Colon (tissue), 2 donors: Measurements from ENCODE around the gene KLF9.

Experiments
- FAIRE-seq: peaks from 2 replicates; lab custom pipeline; 2012; peaks lifted over from hg19 to GRCh38; lab: Jason Lieb, UNC
- donor health status: control.
- donor health status: control.

KLF9 gene

GRCh38 chr9:70421272-70422180 lies 7.1 kb upstream of the KLF9 start:
- no peak for FAIRE-seq

GRCh38 chr9:70420441-70421271 lies 6.2 kb upstream of the KLF9 start:
- no peak for FAIRE-seq

GRCh38 chr9:70419556-70420440 lies 5.3 kb upstream of the KLF9 start:
- FAIRE-seq, result no peak

GRCh38 chr9:70418822-70419555 lies 4.5 kb upstream of the KLF9 start:
- no peak for FAIRE-seq

- no peak for FAIRE-seq
Measured at GRCh38 chr9:70415476-70415875, 1.0 kb upstream of the KLF9 start.

GRCh38 chr9:70415041-70415440 lies 584 bp upstream of the KLF9 start:
- FAIRE-seq, result no peak

GRCh38 chr9:70413464-70413798 lies 1.0 kb downstream of the KLF9 start:
- FAIRE-seq, result no peak

- FAIRE-seq, result no peak
Measured at GRCh38 chr9:70412832-70413463, 1.5 kb downstream of the KLF9 start.

- FAIRE-seq, result no peak
Measured at GRCh38 chr9:70411930-70412831, 2.3 kb downstream of the KLF9 start.

- FAIRE-seq, result no peak
Measured at GRCh38 chr9:70411121-70411929, 3.1 kb downstream of the KLF9 start.

GRCh38 chr9:70410368-70410767 lies 4.1 kb downstream of the KLF9 start:
- FAIRE-seq, result no peak

GRCh38 chr9:70409800-70410199 lies 4.7 kb downstream of the KLF9 start:
- no peak for FAIRE-seq

- FAIRE-seq, result no peak
Measured at GRCh38 chr9:70409280-70409679, 5.2 kb downstream of the KLF9 start.

GRCh38 chr9:70408393-70409040 lies 5.9 kb downstream of the KLF9 start:
- FAIRE-seq, result no peak

GRCh38 chr9:70407081-70407503 lies 7.4 kb downstream of the KLF9 start:
- no peak for FAIRE-seq

- FAIRE-seq, result no peak
Measured at GRCh38 chr9:70406434-70406862, 8.0 kb downstream of the KLF9 start.

- FAIRE-seq, result no peak
Measured at GRCh38 chr9:70405808-70406433, 8.5 kb downstream of the KLF9 start.

GRCh38 chr9:70404261-70404660 lies 10.2 kb downstream of the KLF9 start:
- no peak for FAIRE-seq
